ENCODE data around the gene FLRT2. TPM values are rescaled to one million over a fixed set of nuclear protein-coding genes. Genes with fewer than 3 reads are reported as not detected.

Gene FLRT2
- total RNA-seq, 1 experiment from 2014 or later, result 2.1 TPM

GRCh38 chr14:85531587-85532373, 1.8 kb downstream of the FLRT2 start:
- BruUV-seq (replicated peaks), result no TSS peak
- no peaks in the 10 kb centered on the region for H3K9me3 ChIP-seq (ENCODE audit: insufficient read depth, low read depth)
- no peak overlapping the region for H2AFZ ChIP-seq
- intact Hi-C loops (cut with micrococcal nuclease; ENCODE audit: unreplicated experiment), result loop anchor here (10.0 kb wide), 1 partner anchor 523 kb away; no protein-coding TSS in a partner anchor
- no peaks in the 10 kb centered on the region for H3K79me2 ChIP-seq (ENCODE audit: low read depth)
- peaks cover 32% of the 10 kb centered on the region for H3K27me3 ChIP-seq (ENCODE audit: insufficient read depth, low read depth)
- ChIA-PET CTCF (no interaction called here), POLR2A (ENCODE audit: unreplicated experiment) (no interaction called here)
- no peak overlapping the region for H3K4me3 ChIP-seq
- no peaks in the 10 kb centered on the region for H3K9me2 ChIP-seq (ENCODE audit: insufficient read depth)
- 0 out of 2 replicates have a peak overlapping the region, but pooled peaks have one; percentile 66 for H3K4me2 ChIP-seq
- H3K27ac ChIP-seq, result no peak overlapping the region
- no peaks in the 10 kb centered on the region for H3F3A ChIP-seq (ENCODE audit: insufficient read depth, low read depth)
- no peaks in the 10 kb centered on the region for H4K20me1 ChIP-seq (ENCODE audit: insufficient read depth)
- H3K36me3 ChIP-seq (ENCODE audit: low read depth), result no peaks in the 10 kb centered on the region
- TF ChIP-seq CTCF (conservative IDR thresholded peaks at IDR 0.05) (no peak), EZH2 (IDR thresholded peaks at IDR 0.05; ENCODE audit: low read depth) (no peak)
- DNase-seq, result peak in 1 of 2 experiments; percentile 13
- H3K4me1 ChIP-seq (replicated peaks; ENCODE audit: insufficient read depth), result no peaks in the 10 kb centered on the region

GRCh38 chr14:85532374-85533022, 2.6 kb downstream of the FLRT2 start:
- no peak for DNase-seq
- CTCF ChIA-PET, result no interaction called here
- no peak for TF ChIP-seq EZH2 (IDR thresholded peaks at IDR 0.05; ENCODE audit: low read depth)
- TF ChIP-seq CTCF (conservative IDR thresholded peaks at IDR 0.05), result no peak
- Histone ChIP-seq H3K9me3 (ENCODE audit: insufficient read depth, low read depth) (no peaks in the 10 kb centered on the region), H3K4me1 (replicated peaks; ENCODE audit: insufficient read depth) (no peaks in the 10 kb centered on the region), H3K9me2 (ENCODE audit: insufficient read depth) (no peaks in the 10 kb centered on the region), H3K4me2 (peak overlapping the region; percentile 66), H3K79me2 (ENCODE audit: low read depth) (no peaks in the 10 kb centered on the region), H3K27me3 (ENCODE audit: insufficient read depth, low read depth) (peaks cover 32% of the 10 kb centered on the region), H3K27ac (no peak overlapping the region), H2AFZ (0 out of 2 replicates have a peak overlapping the region, but pooled peaks have one; percentile 16), H3F3A (ENCODE audit: insufficient read depth, low read depth) (no peaks in the 10 kb centered on the region), H3K36me3 (ENCODE audit: low read depth) (no peaks in the 10 kb centered on the region), H4K20me1 (ENCODE audit: insufficient read depth) (no peaks in the 10 kb centered on the region), H3K4me3 (peak overlapping the region; percentile 43; the same call in 1 of the 2 replicates)
- intact Hi-C loops (cut with micrococcal nuclease; ENCODE audit: unreplicated experiment), result loop anchor here (10.0 kb wide), 1 partner anchor 522 kb away; no protein-coding TSS in a partner anchor
- no TSS peak for BruUV-seq (replicated peaks)
- POLR2A ChIA-PET (ENCODE audit: unreplicated experiment), result interaction anchor here (0.6 kb wide), 1 partner anchor 283 kb away, joined by 4 read pairs; no protein-coding TSS in a partner anchor

GRCh38 chr14:85533023-85533860, 3.3 kb downstream of the FLRT2 start:
- H3K4me3 ChIP-seq, result peak overlapping the region; percentile 43; the same call in 1 of the 2 replicates
- H3K36me3 ChIP-seq (ENCODE audit: low read depth), result no peaks in the 10 kb centered on the region
- H3K4me2 ChIP-seq, result peak overlapping the region; percentile 66
- no peaks in the 10 kb centered on the region for H3K4me1 ChIP-seq (replicated peaks; ENCODE audit: insufficient read depth)
- no peaks in the 10 kb centered on the region for H3K79me2 ChIP-seq (ENCODE audit: low read depth)
- H2AFZ ChIP-seq, result 0 out of 2 replicates have a peak overlapping the region, but pooled peaks have one; percentile 16
- ChIA-PET POLR2A (ENCODE audit: unreplicated experiment) (interaction anchor here (0.6 kb wide), 1 partner anchor 284 kb away, joined by 4 read pairs; no protein-coding TSS in a partner anchor), CTCF (no interaction called here)
- TF ChIP-seq CTCF (conservative IDR thresholded peaks at IDR 0.05) (no peak), EZH2 (IDR thresholded peaks at IDR 0.05; ENCODE audit: low read depth) (no peak)
- H3K9me2 ChIP-seq (ENCODE audit: insufficient read depth), result no peaks in the 10 kb centered on the region
- H3K27ac ChIP-seq, result no peak overlapping the region
- no peaks in the 10 kb centered on the region for H3F3A ChIP-seq (ENCODE audit: insufficient read depth, low read depth)
- H3K27me3 ChIP-seq (ENCODE audit: insufficient read depth, low read depth), result peaks cover 32% of the 10 kb centered on the region
- no TSS peak for BruUV-seq (replicated peaks)
- DNase-seq, result peak in 1 of 2 experiments; percentile 28
- H4K20me1 ChIP-seq (ENCODE audit: insufficient read depth), result no peaks in the 10 kb centered on the region
- no peaks in the 10 kb centered on the region for H3K9me3 ChIP-seq (ENCODE audit: insufficient read depth, low read depth)
- intact Hi-C loops (cut with micrococcal nuclease; ENCODE audit: unreplicated experiment), result loop anchor here (10.0 kb wide), 1 partner anchor 522 kb away; no protein-coding TSS in a partner anchor
